Sigmoid colon (tissue), 7 donors: ENCODE measurements around the gene SYNCRIP. TPM values are rescaled to one million over a fixed set of nuclear protein-coding genes. Genes with fewer than 3 reads are reported as not detected.
A peak's percentile ranks its signal among the peaks of the same experiment; 100 is the strongest.

Experiments used
- DNase-seq: peaks from one replicate; pipeline ENCODE4 v3.0.0-alpha.2; 2019
- H3K27ac ChIP-seq, 4 donors: fragments of 200-600 bp; sonication (generic); one replicate each; pipeline ENCODE4 v1.5.1; 2016 to 2019; ENCODE audit warnings: mild to moderate bottlenecking in 1 of 4
- H3K27me3 ChIP-seq, 3 donors: fragments of 200-600 bp; sonication (generic); one replicate each; pipeline ENCODE4 v1.5.1; 2019; ENCODE audit warnings: mild to moderate bottlenecking in 1 of 3
- H3K36me3 ChIP-seq, 4 donors: fragments of 200-600 bp; sonication (generic); one replicate each; pipeline ENCODE4 v1.5.1; 2016 to 2019
- H3K4me1 ChIP-seq, 4 donors: fragments of 200-600 bp; sonication (generic); one replicate each; pipeline ENCODE4 v1.5.1; 2017 to 2019
- H3K4me3 ChIP-seq, 4 donors: fragments of 200-600 bp; sonication (generic); one replicate each; pipeline ENCODE4 v1.5.1; 2017 to 2019; ENCODE audit warnings: mild to moderate bottlenecking in 2 of 4, moderate library complexity in 1 of 4
- H3K9me3 ChIP-seq, 4 donors: fragments of 200-600 bp in 3 of 4; sonication (generic) in 3 of 4; one replicate each; pipeline versions ENCODE4 v1.5.1 to v1.6.1; 2013 to 2019
- EP300 ChIP-seq, 4 donors: sonication (generic); formaldehyde crosslinking; IDR thresholded peaks; one replicate each; pipeline ENCODE4 v1.6.1; 2017; ENCODE audit warnings: antibody characterized with exemption in 4 of 4
- POLR2A ChIP-seq, 2 donors: fragments of 450-650 bp; IDR thresholded peaks; one replicate each; pipeline ENCODE4 v1.6.1; 2016; ENCODE audit warnings: antibody characterized with exemption in 2 of 2, mild to moderate bottlenecking in 2 of 2, moderate library complexity in 2 of 2
- POLR2AphosphoS5 ChIP-seq, 4 donors: sonication (generic); formaldehyde crosslinking; IDR thresholded peaks; one replicate each; pipeline ENCODE4 v1.6.1; 2017; ENCODE audit warnings: antibody characterized with exemption in 4 of 4
- WGBS, 2 donors: extraction: QIAGEN DNeasy Blood & Tissue Kit; methylation state at CpG; one replicate each; pipeline ENCODE4 v1.1.7; 2013; 5-methylcytosine and 5-hydroxymethylcytosine counted together
- intact Hi-C: fragments of 100-400 bp; cut with DNase I; formaldehyde crosslinking; loops from one replicate; pipeline ENCODE4 v1.15.1; 2023
- polyA plus RNA-seq, 3 donors: library from polyadenylated mRNA; stranded (reverse); fragments of 200-250 nt; gene quantifications; one replicate each; pipeline ENCODE4 v1.2.3, GENCODE V29; 2013
- total RNA-seq, 4 donors: library from RNA; depleted of rRNA; stranded (reverse); fragments of >200 nt; gene quantifications; one replicate each; pipeline ENCODE4 v1.1.0, GENCODE V29; 2016
- TF ChIP-seq, protein P1 (sequence below), 4 experiments: fragments of 450-650 bp in 3 of 4; fragments of 200-600 bp in 1 of 4; IDR thresholded peaks; one replicate each; pipeline ENCODE4 v1.5.1; 2016 to 2019; ENCODE audit warnings: antibody characterized with exemption in 4 of 4, mild to moderate bottlenecking in 3 of 4, moderate library complexity in 2 of 4
- donor health status: healthy with polysubstance abuse.
- donor health status: Bipolar disorder and iron deficiency.
- donor health status: healthy.

SYNCRIP gene
- total RNA-seq, result 10 to 100 TPM; 71.6 to 84.3 (median 77.5) TPM
- 10 to 100 TPM; 23.1 to 51.1 (median 24.6) TPM for polyA plus RNA-seq

DNA sequence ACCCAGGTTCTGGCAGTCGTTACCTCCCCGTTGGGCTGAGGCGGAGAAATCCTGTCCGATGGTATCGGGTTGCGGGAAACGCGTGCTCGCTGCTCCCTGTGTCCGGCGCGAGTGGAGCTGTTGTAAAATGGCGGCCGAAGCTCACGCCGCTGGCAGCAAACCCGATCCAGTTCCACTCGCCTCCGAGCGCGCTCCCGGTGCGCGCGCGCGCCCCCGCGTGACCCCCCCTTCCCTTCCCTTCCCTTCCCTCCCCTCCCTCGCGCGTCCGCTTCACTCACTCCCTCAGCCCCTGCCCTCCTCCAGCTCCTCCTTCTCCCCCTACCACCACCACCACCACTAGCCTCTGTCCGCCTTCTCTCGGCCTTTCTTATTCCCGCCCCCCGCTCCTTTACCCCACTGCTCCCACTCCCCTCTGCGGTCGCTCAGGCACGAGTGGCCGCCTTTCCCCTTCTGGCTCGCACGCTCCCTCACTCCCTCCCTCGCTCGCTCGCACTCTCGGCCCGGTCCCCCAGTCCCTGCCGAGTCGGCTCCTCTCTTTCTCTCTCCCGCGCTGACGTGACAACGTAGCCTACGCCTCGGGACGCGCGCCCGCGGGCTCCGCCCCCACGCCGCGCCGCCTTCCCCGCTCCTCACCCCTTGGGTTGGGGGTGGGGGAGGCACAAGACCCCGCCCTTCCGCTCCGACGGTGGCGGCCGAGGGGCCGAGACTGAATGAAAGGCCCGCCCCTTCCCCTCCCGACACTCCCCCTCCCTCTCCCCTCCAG is at the start of gene SYNCRIP:
TSS of gene SYNCRIP (minus strand) at position 113 of the 763 bp plus-strand sequence. CDS start 1,447 bp downstream, outside the sequence.
- 1% methylated on average over 76 of the region's 76 CpGs for WGBS, 2 donors
- no peaks in the 10 kb centered on the region for H3K27me3 ChIP-seq

DNA sequence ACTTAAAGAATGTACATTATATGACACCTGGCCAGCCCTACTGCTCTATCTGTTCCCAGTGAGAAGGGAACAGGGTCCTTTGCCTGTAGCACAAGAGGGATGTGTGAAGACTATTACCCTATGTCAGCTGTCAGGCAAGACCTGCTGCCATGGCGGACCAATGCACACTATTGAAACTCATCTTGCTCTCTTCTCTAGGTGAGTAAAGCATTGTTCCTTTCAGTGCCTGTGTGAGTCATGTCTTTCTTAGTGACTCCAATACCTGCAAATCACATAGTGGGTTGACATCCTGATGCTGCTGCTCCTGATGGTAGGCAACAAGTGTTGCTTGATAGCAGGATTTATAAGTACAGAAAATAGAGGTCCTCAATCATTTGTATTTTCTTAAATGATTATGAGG is 48.8 kb upstream of the SYNCRIP start:
- no peaks in the 10 kb centered on the region for H3K9me3 ChIP-seq
- intact Hi-C loops, result no loop called here
- 89 to 96% methylated on average over 1 of the region's 1 CpG for WGBS, 2 donors
- TF ChIP-seq, protein P1, sequence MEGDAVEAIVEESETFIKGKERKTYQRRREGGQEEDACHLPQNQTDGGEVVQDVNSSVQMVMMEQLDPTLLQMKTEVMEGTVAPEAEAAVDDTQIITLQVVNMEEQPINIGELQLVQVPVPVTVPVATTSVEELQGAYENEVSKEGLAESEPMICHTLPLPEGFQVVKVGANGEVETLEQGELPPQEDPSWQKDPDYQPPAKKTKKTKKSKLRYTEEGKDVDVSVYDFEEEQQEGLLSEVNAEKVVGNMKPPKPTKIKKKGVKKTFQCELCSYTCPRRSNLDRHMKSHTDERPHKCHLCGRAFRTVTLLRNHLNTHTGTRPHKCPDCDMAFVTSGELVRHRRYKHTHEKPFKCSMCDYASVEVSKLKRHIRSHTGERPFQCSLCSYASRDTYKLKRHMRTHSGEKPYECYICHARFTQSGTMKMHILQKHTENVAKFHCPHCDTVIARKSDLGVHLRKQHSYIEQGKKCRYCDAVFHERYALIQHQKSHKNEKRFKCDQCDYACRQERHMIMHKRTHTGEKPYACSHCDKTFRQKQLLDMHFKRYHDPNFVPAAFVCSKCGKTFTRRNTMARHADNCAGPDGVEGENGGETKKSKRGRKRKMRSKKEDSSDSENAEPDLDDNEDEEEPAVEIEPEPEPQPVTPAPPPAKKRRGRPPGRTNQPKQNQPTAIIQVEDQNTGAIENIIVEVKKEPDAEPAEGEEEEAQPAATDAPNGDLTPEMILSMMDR (IDR thresholded peaks at IDR 0.05), result no peak
- TF ChIP-seq EP300 (IDR thresholded peaks at IDR 0.05), result no peak
- no peak for TF ChIP-seq POLR2A (IDR thresholded peaks at IDR 0.05)
- no peaks in the 10 kb centered on the region for H3K4me1 ChIP-seq
- no peaks in the 10 kb centered on the region for H3K36me3 ChIP-seq
- no peak overlapping the region for H3K27ac ChIP-seq
- no peaks in the 10 kb centered on the region for H3K27me3 ChIP-seq
- DNase-seq, result no peak
- no peak overlapping the region for H3K4me3 ChIP-seq

More for the DNA sequence above, at the start of gene SYNCRIP:
- peak; percentile 100 for DNase-seq
- TF ChIP-seq POLR2A (IDR thresholded peaks at IDR 0.05) (peak; percentile 94 to 97), EP300 (IDR thresholded peaks at IDR 0.05) (peak in 2 of 4 donors; percentile 38 to 60), POLR2AphosphoS5 (IDR thresholded peaks at IDR 0.05) (peak; percentile 97 to 98 (median 98))
- TF ChIP-seq, protein P1 (IDR thresholded peaks at IDR 0.05), result no peak
- H3K4me3 ChIP-seq, result peak within 1 kb of the TSS; percentile 80 to 99 (median 87)
- H3K27ac ChIP-seq, result peak within 1 kb of the TSS; percentile 96 to 99 (median 98)
- intact Hi-C loops, result loop anchor here (1.0 kb wide), 2 partner anchors 35 to 50 kb away; partner anchors contain the start of gene SNX14
- H3K4me1 ChIP-seq, result peaks cover 0 to 50% (median 39%) of the 10 kb centered on the region in 4 donors
- no peaks in the 10 kb centered on the region for H3K9me3 ChIP-seq
- H3K36me3 ChIP-seq, result peaks cover 0 to 27% (median 5%) of the 10 kb centered on the region in 4 donors

DNA sequence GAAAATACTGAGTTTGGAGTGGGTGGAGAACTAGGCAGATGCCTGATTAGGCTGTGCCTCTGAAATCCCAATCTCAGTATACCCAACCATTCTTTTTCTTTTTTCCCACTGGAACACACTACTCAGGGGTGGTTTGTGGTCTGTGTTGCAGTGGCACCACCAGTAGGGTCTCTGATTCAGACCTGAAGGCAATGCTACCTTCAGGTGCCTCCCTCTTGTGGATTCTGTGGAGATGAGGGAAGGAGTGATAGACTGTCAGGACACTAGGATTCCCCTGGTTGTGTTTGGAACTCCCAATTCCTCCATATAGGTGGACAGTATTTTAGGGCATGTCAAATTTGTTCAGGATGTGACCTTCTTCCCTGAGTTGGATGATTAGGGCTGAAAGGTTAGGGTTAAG is 47.4 kb upstream of the SYNCRIP start:
- DNase-seq, result no peak

DNA sequence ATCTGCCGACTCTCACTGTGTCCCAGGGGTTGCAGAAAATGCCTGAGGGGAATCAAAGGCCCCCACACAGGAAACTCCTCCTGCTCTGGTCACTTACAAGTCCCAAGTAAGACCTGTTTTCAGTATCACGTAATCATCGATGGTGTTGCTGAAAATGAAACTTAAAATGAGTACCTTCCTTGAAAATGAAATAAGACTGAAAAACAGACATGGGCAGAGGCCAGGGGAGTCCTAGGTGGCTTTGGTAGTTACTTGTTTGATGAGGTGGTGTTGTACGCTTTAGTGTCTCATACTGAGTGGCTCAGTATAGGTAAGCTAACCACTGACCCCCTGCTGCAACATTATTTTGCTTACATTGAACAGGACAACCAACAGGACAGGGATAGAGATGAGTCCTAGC is 43.0 kb upstream of the SYNCRIP start:
- Histone ChIP-seq H3K4me1 (no peaks in the 10 kb centered on the region), H3K9me3 (no peaks in the 10 kb centered on the region), H3K4me3 (no peak overlapping the region), H3K36me3 (no peaks in the 10 kb centered on the region), H3K27me3 (no peaks in the 10 kb centered on the region), H3K27ac (no peak overlapping the region)
- no peak for DNase-seq
- TF ChIP-seq EP300 (IDR thresholded peaks at IDR 0.05) (no peak), POLR2AphosphoS5 (IDR thresholded peaks at IDR 0.05) (no peak), POLR2A (IDR thresholded peaks at IDR 0.05) (no peak)
- TF ChIP-seq, protein P1 (IDR thresholded peaks at IDR 0.05), result no peak
- intact Hi-C loops, result no loop called here
- WGBS, 2 donors, result 86 to 88% methylated on average over 4 of the region's 4 CpGs

More for the DNA sequence above, 47.4 kb upstream of the SYNCRIP start:
- H3K27me3 ChIP-seq, result no peaks in the 10 kb centered on the region
- TF ChIP-seq EP300 (IDR thresholded peaks at IDR 0.05), result no peak
- TF ChIP-seq, protein P1 (IDR thresholded peaks at IDR 0.05), result no peak
- no peak for TF ChIP-seq POLR2AphosphoS5 (IDR thresholded peaks at IDR 0.05)
- TF ChIP-seq POLR2A (IDR thresholded peaks at IDR 0.05), result no peak
- no peak overlapping the region for H3K4me3 ChIP-seq
- intact Hi-C loops, result no loop called here
- no peak overlapping the region for H3K27ac ChIP-seq
- H3K4me1 ChIP-seq, result no peaks in the 10 kb centered on the region
- H3K9me3 ChIP-seq, result no peaks in the 10 kb centered on the region
- H3K36me3 ChIP-seq, result no peaks in the 10 kb centered on the region
